ENCODE data around the gene CHST3.
"Not testable (repeated sequence)": the region's sequence is repeated elsewhere in the genome, so short reads cannot be mapped to it uniquely, and the experiment has no call there.

The CHST3 gene

GRCh38 chr10:72026278-72027111 lies 62.3 kb downstream of the CHST3 start:
- Histone ChIP-seq H3K4me3 (ENCODE audit: low read length) (no peak overlapping the region), H3K27me3 (ENCODE audit: control insufficient read depth, insufficient read depth, low read length) (peaks cover 5% of the 10 kb centered on the region), H3K9ac (ENCODE audit: low read length) (no peak overlapping the region), H3K4me1 (ENCODE audit: control insufficient read depth, insufficient read depth, low read length) (no peaks in the 10 kb centered on the region), H3K36me3 (ENCODE audit: control insufficient read depth, insufficient read depth, low read length) (no peaks in the 10 kb centered on the region), H3K9me3 (ENCODE audit: control insufficient read depth, low read length) (no peaks in the 10 kb centered on the region)

- Histone ChIP-seq H3K9me3 (ENCODE audit: control insufficient read depth, low read length) (no peaks in the 10 kb centered on the region), H3K27me3 (ENCODE audit: control insufficient read depth, insufficient read depth, low read length) (peaks cover 5% of the 10 kb centered on the region), H3K9ac (ENCODE audit: low read length) (no peak overlapping the region), H3K4me3 (ENCODE audit: low read length) (no peak overlapping the region), H3K36me3 (ENCODE audit: control insufficient read depth, insufficient read depth, low read length) (no peaks in the 10 kb centered on the region), H3K4me1 (ENCODE audit: control insufficient read depth, insufficient read depth, low read length) (no peaks in the 10 kb centered on the region)
These were observed 63.3 kb downstream of the CHST3 start for GRCh38 chr10:72027498-72027897.

GRCh38 chr10:72029414-72029813 lies 65.2 kb downstream of the CHST3 start:
- no peaks in the 10 kb centered on the region for H3K4me1 ChIP-seq (ENCODE audit: control insufficient read depth, insufficient read depth, low read length)
- H3K36me3 ChIP-seq (ENCODE audit: control insufficient read depth, insufficient read depth, low read length): no peaks in the 10 kb centered on the region
- no peak overlapping the region for H3K4me3 ChIP-seq (ENCODE audit: low read length)
- peaks cover 5% of the 10 kb centered on the region for H3K27me3 ChIP-seq (ENCODE audit: control insufficient read depth, insufficient read depth, low read length)
- H3K9me3 ChIP-seq (ENCODE audit: control insufficient read depth, low read length): no peaks in the 10 kb centered on the region
- H3K9ac ChIP-seq (ENCODE audit: low read length): no peak overlapping the region

GRCh38 chr10:72030762-72031543 lies 66.8 kb downstream of the CHST3 start:
- H3K9ac ChIP-seq (ENCODE audit: low read length): no peak overlapping the region
- H3K4me1 ChIP-seq (ENCODE audit: control insufficient read depth, insufficient read depth, low read length): no peaks in the 10 kb centered on the region
- no peaks in the 10 kb centered on the region for H3K36me3 ChIP-seq (ENCODE audit: control insufficient read depth, insufficient read depth, low read length)

GRCh38 chr10:72031706-72032105 lies 67.5 kb downstream of the CHST3 start:
- Histone ChIP-seq H3K36me3 (ENCODE audit: control insufficient read depth, insufficient read depth, low read length) (no peaks in the 10 kb centered on the region), H3K9ac (ENCODE audit: low read length) (no peak overlapping the region), H3K4me3 (ENCODE audit: low read length) (no peak overlapping the region), H3K9me3 (ENCODE audit: control insufficient read depth, low read length) (no peaks in the 10 kb centered on the region), H3K4me1 (ENCODE audit: control insufficient read depth, insufficient read depth, low read length) (no peaks in the 10 kb centered on the region), H3K27me3 (ENCODE audit: control insufficient read depth, insufficient read depth, low read length) (peaks cover 5% of the 10 kb centered on the region)

More at GRCh38 chr10:72030762-72031543, 66.8 kb downstream of the CHST3 start:
- Histone ChIP-seq H3K4me3 (ENCODE audit: low read length) (no peak overlapping the region), H3K27me3 (ENCODE audit: control insufficient read depth, insufficient read depth, low read length) (peaks cover 5% of the 10 kb centered on the region), H3K9me3 (ENCODE audit: control insufficient read depth, low read length) (no peaks in the 10 kb centered on the region)

- H3K27me3 ChIP-seq (ENCODE audit: control insufficient read depth, insufficient read depth, low read length); H3K9ac ChIP-seq (ENCODE audit: low read length); H3K4me1 ChIP-seq (ENCODE audit: control insufficient read depth, insufficient read depth, low read length); H3K9me3 ChIP-seq (ENCODE audit: control insufficient read depth, low read length); H3K4me3 ChIP-seq (ENCODE audit: low read length); H3K36me3 ChIP-seq (ENCODE audit: control insufficient read depth, insufficient read depth, low read length): not testable (repeated sequence)
These were observed 68.4 kb downstream of the CHST3 start for GRCh38 chr10:72032409-72033162.

- Histone ChIP-seq H3K36me3 (ENCODE audit: control insufficient read depth, insufficient read depth, low read length) (no peaks in the 10 kb centered on the region), H3K9me3 (ENCODE audit: control insufficient read depth, low read length) (no peaks in the 10 kb centered on the region), H3K4me3 (ENCODE audit: low read length) (no peak overlapping the region), H3K27me3 (ENCODE audit: control insufficient read depth, insufficient read depth, low read length) (peaks cover 5% of the 10 kb centered on the region), H3K4me1 (ENCODE audit: control insufficient read depth, insufficient read depth, low read length) (no peaks in the 10 kb centered on the region), H3K9ac (ENCODE audit: low read length) (no peak overlapping the region)
These were observed 69.9 kb downstream of the CHST3 start for GRCh38 chr10:72034040-72034499.

GRCh38 chr10:72034761-72035160 lies 70.6 kb downstream of the CHST3 start:
- no peaks in the 10 kb centered on the region for H3K4me1 ChIP-seq (ENCODE audit: control insufficient read depth, insufficient read depth, low read length)
- H3K27me3 ChIP-seq (ENCODE audit: control insufficient read depth, insufficient read depth, low read length): peaks cover 5% of the 10 kb centered on the region
- H3K9ac ChIP-seq (ENCODE audit: low read length): no peak overlapping the region
- H3K4me3 ChIP-seq (ENCODE audit: low read length): no peak overlapping the region
- H3K9me3 ChIP-seq (ENCODE audit: control insufficient read depth, low read length): no peaks in the 10 kb centered on the region
- no peaks in the 10 kb centered on the region for H3K36me3 ChIP-seq (ENCODE audit: control insufficient read depth, insufficient read depth, low read length)

GRCh38 chr10:72035252-72035887 lies 71.2 kb downstream of the CHST3 start:
- Histone ChIP-seq H3K36me3 (ENCODE audit: control insufficient read depth, insufficient read depth, low read length) (no peaks in the 10 kb centered on the region), H3K9ac (ENCODE audit: low read length) (no peak overlapping the region), H3K4me3 (ENCODE audit: low read length) (no peak overlapping the region), H3K9me3 (ENCODE audit: control insufficient read depth, low read length) (no peaks in the 10 kb centered on the region), H3K27me3 (ENCODE audit: control insufficient read depth, insufficient read depth, low read length) (peaks cover 5% of the 10 kb centered on the region), H3K4me1 (ENCODE audit: control insufficient read depth, insufficient read depth, low read length) (no peaks in the 10 kb centered on the region)

GRCh38 chr10:72037266-72037665 lies 73.1 kb downstream of the CHST3 start:
- H3K9me3 ChIP-seq (ENCODE audit: control insufficient read depth, low read length): no peaks in the 10 kb centered on the region
- no peak overlapping the region for H3K9ac ChIP-seq (ENCODE audit: low read length)
- H3K4me1 ChIP-seq (ENCODE audit: control insufficient read depth, insufficient read depth, low read length): no peaks in the 10 kb centered on the region
- H3K36me3 ChIP-seq (ENCODE audit: control insufficient read depth, insufficient read depth, low read length): no peaks in the 10 kb centered on the region
- no peaks in the 10 kb centered on the region for H3K27me3 ChIP-seq (ENCODE audit: control insufficient read depth, insufficient read depth, low read length)
- no peak overlapping the region for H3K4me3 ChIP-seq (ENCODE audit: low read length)

- Histone ChIP-seq H3K9ac (ENCODE audit: low read length) (no peak overlapping the region), H3K27me3 (ENCODE audit: control insufficient read depth, insufficient read depth, low read length) (no peaks in the 10 kb centered on the region), H3K36me3 (ENCODE audit: control insufficient read depth, insufficient read depth, low read length) (no peaks in the 10 kb centered on the region), H3K4me3 (ENCODE audit: low read length) (no peak overlapping the region), H3K4me1 (ENCODE audit: control insufficient read depth, insufficient read depth, low read length) (no peaks in the 10 kb centered on the region), H3K9me3 (ENCODE audit: control insufficient read depth, low read length) (no peaks in the 10 kb centered on the region)
These were observed 73.6 kb downstream of the CHST3 start for GRCh38 chr10:72037811-72038210.
